WTC11 (cell line): ENCODE data around the gene CENPM. TPM values are rescaled to one million over a fixed set of nuclear protein-coding genes. Genes with fewer than 3 reads are reported as not detected.

ENCODE experiments used
- AR ChIP-seq: fragments of 250-450 bp; sonication (Bioruptor Pico); IDR thresholded peaks from 2 replicates; pipeline ENCODE4 v1.9.0; 2021; ENCODE audit warnings: mild to moderate bottlenecking
- ATF1 ChIP-seq: sonication (generic); formaldehyde crosslinking; IDR thresholded peaks from 2 replicates; pipeline ENCODE4 v1.8.1; 2023; ENCODE audit warnings: mild to moderate bottlenecking, moderate library complexity, missing genetic modification reagents
- ATF3 ChIP-seq: sonication (generic); formaldehyde crosslinking; conservative IDR thresholded peaks from 2 replicates; pipeline ENCODE4 v1.8.1; 2022; ENCODE audit warnings: mild to moderate bottlenecking, missing genetic modification reagents
- CREB1 ChIP-seq: sonication (generic); formaldehyde crosslinking; IDR thresholded peaks from 2 replicates; pipeline ENCODE4 v1.8.0; 2023; ENCODE audit warnings: mild to moderate bottlenecking, missing genetic modification reagents
- E2F4 ChIP-seq: sonication (generic); formaldehyde crosslinking; IDR thresholded peaks from 2 replicates; pipeline ENCODE4 v1.8.1; 2022; ENCODE audit warnings: low read depth, mild to moderate bottlenecking, moderate library complexity, missing genetic modification reagents, borderline replicate concordance
- E2F5 ChIP-seq: sonication (generic); formaldehyde crosslinking; IDR thresholded peaks from 2 replicates; pipeline ENCODE4 v1.8.1; 2022; ENCODE audit warnings: mild to moderate bottlenecking, moderate library complexity, missing genetic modification reagents
- ERG ChIP-seq: fragments of 250-450 bp; sonication (Bioruptor Pico); IDR thresholded peaks from 2 replicates; pipeline ENCODE4 v1.8.0; 2021; ENCODE audit warnings: mild to moderate bottlenecking
- ETV6 ChIP-seq: sonication (generic); formaldehyde crosslinking; IDR thresholded peaks from 2 replicates; pipeline ENCODE4 v1.8.1; 2022; ENCODE audit warnings: mild to moderate bottlenecking, missing genetic modification reagents
- FOXJ3 ChIP-seq: sonication (generic); formaldehyde crosslinking; IDR thresholded peaks from 2 replicates; pipeline ENCODE4 v1.9.0; 2021; ENCODE audit warnings: missing genetic modification reagents, mild to moderate bottlenecking, borderline replicate concordance
- FOXP4 ChIP-seq: sonication (generic); formaldehyde crosslinking; IDR thresholded peaks from 2 replicates; pipeline ENCODE4 v1.8.0; 2022; ENCODE audit warnings: mild to moderate bottlenecking, missing genetic modification reagents
- GTF2I ChIP-seq: fragments of 250-450 bp; sonication (Bioruptor Pico); conservative IDR thresholded peaks from 2 replicates; pipeline ENCODE4 v1.4.0; 2021; ENCODE audit warnings: mild to moderate bottlenecking
- KAT7 ChIP-seq: sonication (generic); formaldehyde crosslinking; IDR thresholded peaks from 2 replicates; pipeline ENCODE4 v1.8.1; 2023; ENCODE audit warnings: missing genetic modification reagents, mild to moderate bottlenecking, borderline replicate concordance
- MAX ChIP-seq: sonication (generic); formaldehyde crosslinking; IDR thresholded peaks from 2 replicates; pipeline ENCODE4 v1.8.0; 2022; ENCODE audit warnings: mild to moderate bottlenecking, missing genetic modification reagents
- MLX ChIP-seq: sonication (generic); formaldehyde crosslinking; IDR thresholded peaks from 2 replicates; pipeline ENCODE4 v1.8.1; 2023; ENCODE audit warnings: mild to moderate bottlenecking, missing genetic modification reagents, moderate library complexity
- NFYB ChIP-seq: sonication (generic); formaldehyde crosslinking; conservative IDR thresholded peaks from 2 replicates; pipeline ENCODE4 v1.8.0; 2022; ENCODE audit warnings: low read depth, missing genetic modification reagents
- NR1H2 ChIP-seq: sonication (generic); formaldehyde crosslinking; IDR thresholded peaks from 2 replicates; pipeline ENCODE4 v1.9.0; 2021; ENCODE audit warnings: mild to moderate bottlenecking, moderate library complexity, missing genetic modification reagents
- TCF7 ChIP-seq: sonication (generic); formaldehyde crosslinking; IDR thresholded peaks from 2 replicates; pipeline ENCODE4 v1.8.0; 2022; ENCODE audit warnings: mild to moderate bottlenecking, low read depth, missing genetic modification reagents, moderate library complexity
- USF1 ChIP-seq: sonication (generic); formaldehyde crosslinking; IDR thresholded peaks from 2 replicates; pipeline ENCODE4 v1.8.0; 2022; ENCODE audit warnings: mild to moderate bottlenecking, missing genetic modification reagents
- USF2 ChIP-seq: sonication (generic); formaldehyde crosslinking; IDR thresholded peaks from 2 replicates; pipeline ENCODE4 v1.8.1; 2023; ENCODE audit warnings: mild to moderate bottlenecking, missing genetic modification reagents, moderate library complexity
- ZMAT4 ChIP-seq: fragments of 250-450 bp; sonication (Bioruptor Pico); IDR thresholded peaks from 2 replicates; pipeline ENCODE4 v1.9.0; 2021; ENCODE audit warnings: mild to moderate bottlenecking
- ZNF121 ChIP-seq: sonication (generic); formaldehyde crosslinking; IDR thresholded peaks from 2 replicates; pipeline ENCODE4 v1.8.0; 2023; ENCODE audit warnings: missing genetic modification reagents
- ZNF317 ChIP-seq: sonication (generic); formaldehyde crosslinking; IDR thresholded peaks from 2 replicates; pipeline ENCODE4 v1.8.1; 2023; ENCODE audit warnings: low read depth, mild to moderate bottlenecking, moderate library complexity, missing genetic modification reagents, borderline replicate concordance
- ZNF423 ChIP-seq: fragments of 250-450 bp; sonication (Bioruptor Pico); IDR thresholded peaks from 2 replicates; pipeline ENCODE4 v2.1.2; 2022; ENCODE audit warnings: mild to moderate bottlenecking, moderate library complexity
- total RNA-seq: library from RNA; stranded (reverse); gene quantifications from 3 replicates; pipeline ENCODE4 v1.2.3, GENCODE V29; 2021

The CENPM gene
- total RNA-seq, 1 experiment from 2014 or later: 40.3 TPM

GRCh38 chr22:41913842-41914534 is 33.0 kb downstream of the CENPM start (continued):
- no peak for TF ChIP-seq AR (CRISPR knock-in tag)
- no peak for TF ChIP-seq ATF3 (CRISPR knock-in tag)
- TF ChIP-seq FOXJ3 (CRISPR knock-in tag): no peak
- no peak for TF ChIP-seq KAT7
- TF ChIP-seq ETV6 (CRISPR knock-in tag): no peak; the same call in 1 of the 2 replicates
- TF ChIP-seq E2F5: 0 out of 2 replicates have a peak, but pooled peaks have one; percentile 24
- no peak for TF ChIP-seq NFYB (CRISPR knock-in tag)
- TF ChIP-seq ZNF423 (CRISPR knock-in tag): no peak
- TF ChIP-seq FOXP4 (CRISPR knock-in tag): peak; percentile 72; the same call in 1 of the 2 replicates
- no peak for TF ChIP-seq E2F4 (CRISPR knock-in tag)
- no peak for TF ChIP-seq ZMAT4 (CRISPR knock-in tag)
- no peak for TF ChIP-seq ERG (CRISPR knock-in tag)
- TF ChIP-seq NR1H2: no peak
- peak; percentile 43; the same call in 1 of the 2 replicates for TF ChIP-seq USF2
- TF ChIP-seq ZNF317 (CRISPR knock-in tag): no peak
- TF ChIP-seq CREB1 (CRISPR knock-in tag): no peak
- TF ChIP-seq TCF7 (CRISPR knock-in tag): no peak
- no peak for TF ChIP-seq MLX (CRISPR knock-in tag)
- peak; percentile 52; the same call in 1 of the 2 replicates for TF ChIP-seq MAX (CRISPR knock-in tag)
- TF ChIP-seq USF1: no peak
- TF ChIP-seq GTF2I (CRISPR knock-in tag): no peak
- TF ChIP-seq ATF1 (CRISPR knock-in tag): no peak
- TF ChIP-seq ZNF121 (CRISPR knock-in tag): no peak
